Activated CD8-positive, alpha-beta memory T cell treated with anti-CD3 and anti-CD28 coated beads, Interleukin-2, amount 50 U/mL, for 24 hours (primary cell): Measurements from ENCODE around the gene ACTA2.

Experiments used
- DNase-seq: peaks from one replicate; pipeline ENCODE4 v3.0.0-alpha.2; 2020; ENCODE audit errors: extremely low read depth

ACTA2 gene

DNA sequence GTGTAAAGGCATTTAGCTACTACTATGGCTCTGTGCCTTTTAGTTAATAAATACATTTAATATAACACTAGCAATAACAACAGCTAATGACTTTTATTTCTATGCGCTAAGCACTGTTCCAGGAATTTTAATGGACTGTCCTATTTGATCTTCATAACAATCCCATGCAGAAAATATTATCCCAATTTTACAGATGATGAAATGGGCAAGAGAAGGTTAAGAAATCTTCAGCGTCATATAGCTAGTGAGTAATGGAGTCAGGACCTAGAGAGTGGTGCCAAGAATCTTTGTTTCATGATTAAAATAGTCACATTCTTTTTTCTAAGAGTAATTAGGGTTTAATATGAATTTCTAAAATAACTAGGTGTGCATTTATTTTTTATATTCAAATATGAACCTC is 32.4 kb downstream of the ACTA2 start:
- no peak for DNase-seq

DNA sequence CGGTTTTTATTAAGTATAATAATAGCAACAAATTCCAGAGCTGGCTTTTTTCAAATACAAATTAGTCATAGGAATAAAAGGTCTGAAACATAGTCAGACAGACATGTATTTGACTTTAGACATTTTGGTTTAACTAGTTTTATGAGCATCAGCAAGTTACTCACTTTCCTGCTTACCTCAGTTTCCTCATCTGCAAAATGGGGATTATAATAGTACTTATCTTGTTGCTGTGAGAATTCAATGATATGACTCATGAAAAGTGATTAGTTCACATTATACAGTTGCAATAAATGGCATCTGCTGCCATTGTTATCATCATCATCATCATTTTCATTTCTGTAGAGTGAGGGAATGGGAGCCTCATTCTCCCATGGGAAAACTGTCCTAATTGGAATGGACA is 33.5 kb downstream of the ACTA2 start:
- no peak for DNase-seq

DNA sequence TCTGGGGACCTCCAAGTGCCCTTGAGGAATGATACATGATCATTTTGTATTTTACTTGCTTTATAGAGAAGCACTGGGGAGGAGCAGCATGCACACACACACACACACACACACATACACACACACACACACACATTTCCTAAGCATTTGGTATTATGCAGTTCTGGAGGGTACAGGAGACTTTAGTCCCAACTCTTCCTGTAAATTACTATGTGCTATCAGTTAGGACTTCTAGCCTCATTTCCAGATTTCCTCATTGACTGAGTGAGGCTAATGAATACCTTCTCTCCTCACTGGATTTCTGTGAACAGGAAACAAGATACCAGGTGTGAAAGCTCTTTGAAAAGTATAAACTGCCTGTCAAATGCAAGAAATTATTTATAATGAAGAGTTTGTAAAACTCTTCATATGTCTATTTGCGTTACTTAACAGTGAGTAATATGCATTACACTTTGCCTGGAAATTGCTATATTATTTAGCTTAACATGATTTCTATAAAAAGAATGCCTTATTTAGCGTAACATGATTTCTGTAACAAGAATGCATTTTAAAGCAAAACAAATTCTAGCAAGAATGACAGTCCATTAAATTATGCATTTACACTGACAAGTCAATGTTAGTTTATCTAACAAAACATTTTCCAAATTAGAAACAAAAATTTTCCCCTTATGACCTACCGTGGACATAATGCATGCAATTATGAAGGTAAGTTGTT is 34.2 kb downstream of the ACTA2 start:
- no peak for DNase-seq

- DNase-seq, result no peak
These were observed 35.6 kb downstream of the ACTA2 start for GRCh38 chr10:88916986-88917385.

- no peak for DNase-seq
These were observed 36.3 kb downstream of the ACTA2 start for GRCh38 chr10:88916231-88916630.

DNA sequence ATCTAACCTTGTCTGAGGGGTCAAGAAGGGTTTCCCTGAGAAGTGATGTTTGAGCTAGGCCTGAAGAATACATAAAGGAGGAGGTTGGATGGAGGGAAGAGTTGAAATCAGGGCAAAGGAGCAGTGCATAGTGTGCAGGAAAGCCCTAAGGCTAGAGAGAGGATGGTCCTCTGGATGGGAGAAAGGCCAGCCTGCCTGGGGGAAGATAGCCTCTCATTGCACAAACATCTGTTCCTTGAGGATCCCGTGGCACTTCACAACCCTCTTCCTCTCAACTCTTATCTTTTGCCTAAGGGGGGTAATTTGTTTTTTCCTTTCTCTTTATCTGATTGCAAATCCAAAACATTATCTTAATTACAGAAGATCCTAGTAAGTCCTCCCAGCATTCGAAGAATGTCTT is 36.8 kb downstream of the ACTA2 start:
- DNase-seq, result no peak

DNA sequence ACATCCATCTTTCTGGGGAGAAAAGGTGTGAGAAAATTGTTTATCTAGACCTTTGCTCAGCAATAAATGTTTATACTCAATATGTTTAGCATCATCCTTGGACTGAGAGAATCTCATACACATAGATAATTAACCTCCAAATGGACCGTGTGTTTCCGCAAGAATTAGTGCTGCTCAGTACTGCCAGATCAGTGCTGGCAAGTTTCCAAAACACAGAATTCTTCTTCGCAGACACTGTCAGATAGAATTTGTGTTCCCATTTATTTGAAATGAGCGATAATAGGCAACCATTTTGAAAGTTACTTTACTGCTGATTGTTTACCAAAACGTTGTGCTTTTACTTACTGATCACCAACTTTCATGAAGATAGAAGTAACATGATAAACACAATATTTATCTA is 38.8 kb downstream of the ACTA2 start:
- no peak for DNase-seq

GRCh38 chr10:88913127-88913526 is 39.4 kb downstream of the ACTA2 start:
- no peak for DNase-seq

- no peak for DNase-seq
These were observed 40.7 kb downstream of the ACTA2 start for GRCh38 chr10:88911851-88912250.

GRCh38 chr10:88911116-88911515 is 41.5 kb downstream of the ACTA2 start:
- no peak for DNase-seq

- no peak for DNase-seq
These were observed 44.4 kb downstream of the ACTA2 start for GRCh38 chr10:88908194-88908593.

- DNase-seq, result no peak
These were observed 45.7 kb downstream of the ACTA2 start for GRCh38 chr10:88906921-88907320.

- DNase-seq, result no peak
These were observed 48.9 kb downstream of the ACTA2 start for GRCh38 chr10:88903715-88904114.

DNA sequence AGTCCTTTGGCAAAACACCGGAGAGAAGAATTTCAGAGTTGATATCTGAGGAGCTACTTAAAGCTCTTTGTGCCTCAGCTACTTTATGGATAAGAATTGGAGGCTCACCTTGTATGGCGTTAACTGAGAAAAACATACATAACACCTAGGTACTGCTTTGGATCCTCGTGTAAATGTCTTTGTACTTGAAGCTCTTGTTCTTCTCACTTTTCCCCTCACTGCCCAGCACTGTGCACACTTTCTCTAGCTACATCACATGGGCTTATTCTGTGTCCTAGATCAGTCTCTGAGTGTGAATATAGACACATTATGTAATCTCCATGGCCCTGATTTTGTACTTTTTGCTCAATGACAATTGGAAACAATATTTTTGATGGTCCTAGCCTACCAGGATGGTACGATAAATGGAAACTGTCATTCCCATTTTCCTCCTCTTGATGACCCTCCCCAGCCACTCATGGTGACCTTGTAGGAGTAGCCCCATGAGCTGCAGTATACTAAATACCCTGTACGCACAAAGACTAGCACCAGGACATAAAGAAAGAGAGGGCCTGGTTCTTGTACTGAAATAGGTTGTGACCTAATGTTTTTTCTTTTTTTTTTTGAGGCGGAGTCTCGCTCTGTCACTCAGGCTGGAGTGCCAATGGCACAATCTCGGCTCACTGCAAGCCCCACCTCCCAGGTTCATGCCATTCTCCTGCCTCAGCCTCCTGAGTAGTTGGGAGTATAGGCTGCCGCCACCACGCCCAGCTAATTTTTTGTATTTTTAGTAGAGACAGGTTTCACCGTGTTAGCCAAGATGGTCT is 50.4 kb downstream of the ACTA2 start:
- DNase-seq, result no peak

GRCh38 chr10:88901206-88901983 is 51.2 kb downstream of the ACTA2 start:
- DNase-seq, result no peak

- DNase-seq, result no peak
These were observed 52.7 kb downstream of the ACTA2 start for GRCh38 chr10:88899886-88900285.

DNA sequence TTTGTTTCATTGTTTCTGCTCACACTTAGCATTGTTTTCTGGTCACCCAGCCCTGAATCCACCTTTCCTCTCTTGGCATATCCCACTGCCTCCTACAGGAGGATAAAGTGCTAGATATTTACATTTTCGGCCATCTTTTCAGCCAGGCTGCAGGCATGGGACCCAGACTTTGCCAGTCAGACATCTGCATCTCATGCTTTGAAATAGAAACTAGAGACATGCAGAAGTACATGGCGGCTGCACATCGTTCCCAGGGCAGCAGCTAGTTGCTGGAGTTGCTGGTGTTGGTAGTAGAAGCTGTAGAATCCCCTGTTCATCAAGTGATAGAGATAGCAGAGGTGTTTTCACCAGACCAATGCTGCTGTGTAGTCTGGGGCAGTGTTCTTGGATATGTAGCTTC is 53.8 kb downstream of the ACTA2 start:
- DNase-seq, result no peak

DNA sequence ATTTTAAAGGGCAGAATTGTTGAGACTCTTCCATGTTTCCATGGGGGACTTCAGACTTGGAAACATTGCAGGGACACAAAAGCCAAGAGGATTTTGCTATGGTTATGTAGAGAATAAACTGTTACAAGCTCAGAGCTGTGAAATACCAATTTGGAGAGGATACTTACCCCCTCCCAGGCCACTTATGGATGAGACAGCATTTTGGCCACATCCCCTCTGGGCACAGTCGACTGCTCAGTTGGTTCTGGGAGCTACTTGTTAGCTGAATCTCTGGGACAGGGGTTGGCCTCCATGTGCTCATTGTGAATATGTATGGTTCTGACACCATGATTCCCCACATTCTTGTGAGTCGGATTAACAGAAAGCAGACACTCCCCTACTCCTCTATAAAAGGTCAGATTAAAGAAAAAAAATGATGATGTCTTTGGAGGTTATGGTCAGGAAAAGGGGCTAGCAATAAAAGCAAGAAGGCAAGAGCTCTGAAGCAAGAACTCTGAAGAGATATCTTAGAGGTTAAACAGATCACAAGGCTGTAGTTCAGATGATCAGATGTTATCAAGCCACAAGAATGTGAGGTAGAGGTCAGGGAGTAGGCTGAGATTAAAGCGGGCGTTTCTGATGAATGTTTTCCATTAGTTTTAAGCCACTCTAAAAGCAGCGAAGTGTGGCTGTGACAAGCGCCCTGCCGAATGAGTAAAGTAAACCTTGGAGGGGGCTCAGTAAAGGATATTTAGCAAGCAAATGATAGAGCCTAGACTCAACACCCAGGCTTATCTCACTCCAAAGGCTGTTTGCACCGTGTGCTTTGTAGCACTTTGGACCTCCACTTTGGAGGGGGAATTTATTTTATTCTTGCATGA is 55.3 kb downstream of the ACTA2 start:
- DNase-seq, result no peak

- DNase-seq, result no peak
These were observed 56.1 kb downstream of the ACTA2 start for GRCh38 chr10:88896372-88896993.

DNA sequence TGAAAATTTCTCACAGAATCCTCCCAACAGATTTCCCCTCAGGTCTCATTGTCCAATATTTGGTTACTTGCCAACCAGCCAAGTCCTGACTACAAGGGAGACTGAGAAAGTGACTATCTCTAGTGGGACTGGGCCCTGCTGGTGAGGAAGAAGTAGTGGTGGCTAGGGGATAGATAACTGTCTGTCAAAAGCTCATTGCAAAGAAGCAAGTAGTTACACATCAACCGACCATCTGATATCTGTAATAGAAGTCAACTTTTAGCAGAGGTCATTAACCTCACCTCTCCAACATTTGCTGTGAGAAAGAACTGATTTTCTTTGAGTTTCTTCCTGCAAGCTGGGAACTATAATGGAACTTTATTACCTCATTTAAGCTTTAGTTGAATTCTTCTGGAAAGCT is 57.3 kb downstream of the ACTA2 start:
- DNase-seq, result no peak

- DNase-seq, result no peak
These were observed 59.0 kb downstream of the ACTA2 start for GRCh38 chr10:88893611-88894010.
